Gastrocnemius medialis (tissue), 4 donors: ENCODE measurements around the gene GRID1. TPM values are rescaled to one million over a fixed set of nuclear protein-coding genes. Genes with fewer than 3 reads are reported as not detected.

Experiments
- ATAC-seq, 2 donors: fragments of 150-250 bp; one replicate each; pipeline ENCODE4 v1.9.1; 2016
- DNase-seq, 2 donors: peaks; one replicate each; pipeline ENCODE4 v3.0.0-alpha.2; 2019
- H3K27ac ChIP-seq, 4 donors: fragments of 200-600 bp; sonication (generic); 1 replicate in 1 of 4; 2 replicates in 3 of 4; pipeline ENCODE4 v1.5.1; 2016 to 2018; ENCODE audit warnings: mild to moderate bottlenecking in 2 of 4, moderate library complexity in 1 of 4
- H3K27me3 ChIP-seq, 3 donors: fragments of 200-600 bp; sonication (generic) in 2 of 3; 1 replicate in 1 of 3; 2 replicates in 2 of 3; pipeline versions ENCODE4 v1.5.1 to v1.6.0; 2016 to 2019; ENCODE audit warnings: mild to moderate bottlenecking in 1 of 3, moderate library complexity in 1 of 3
- H3K36me3 ChIP-seq, 2 donors: fragments of 200-600 bp; sonication (generic) in 1 of 2; one replicate each; pipeline ENCODE4 v1.5.1; 2017 to 2018
- H3K4me1 ChIP-seq, 2 donors: fragments of 200-600 bp; sonication (generic) in 1 of 2; one replicate each; pipeline ENCODE4 v1.5.1; 2016 to 2017; ENCODE audit warnings: mild to moderate bottlenecking in 2 of 2
- H3K4me3 ChIP-seq, 4 donors: fragments of 200-600 bp; sonication (generic) in 3 of 4; 1 replicate in 1 of 4; 2 replicates in 3 of 4; pipeline ENCODE4 v1.5.1; 2016 to 2019; ENCODE audit warnings: mild to moderate bottlenecking in 2 of 4
- H3K9me3 ChIP-seq, 3 donors: fragments of 200-600 bp; sonication (generic) in 2 of 3; 1 replicate in 1 of 3; 2 replicates in 2 of 3; pipeline ENCODE4 v1.5.1; 2016 to 2019
- POLR2A ChIP-seq, 2 donors: fragments of 450-650 bp; IDR thresholded peaks; one replicate each; pipeline ENCODE4 v1.6.1; 2017; ENCODE audit warnings: antibody characterized with exemption in 2 of 2, mild to moderate bottlenecking in 2 of 2, moderate library complexity in 2 of 2
- in situ Hi-C, 4 donors: fragments of 200-750 bp; cut with MboI; loops; one replicate each; pipeline versions ENCODE4 v1.15.0 to v1.8.0; 2017; ENCODE audit warnings: low sequenced_read_pairs in 4 of 4
- intact Hi-C: fragments of 100-400 bp; cut with DNase I; formaldehyde crosslinking; loops from one replicate; pipeline ENCODE4 v1.15.1; 2023; ENCODE audit warnings: low total_unique reads
- total RNA-seq, 4 donors: library from RNA; depleted of rRNA; stranded (reverse); fragments of >200 nt; gene quantifications; one replicate each; pipeline versions ENCODE4 v1.1.0 to v1.2.3, GENCODE V29; 2016
- TF ChIP-seq, protein P1 (sequence below), 5 experiments: fragments of 450-650 bp in 3 of 5; fragments of 200-600 bp in 2 of 5; sonication (generic) in 2 of 5; IDR thresholded peaks in 4 of 5; conservative IDR thresholded peaks in 1 of 5; 1 replicate in 4 of 5; 2 replicates in 1 of 5; pipeline ENCODE4 v1.5.1; 2016 to 2019; ENCODE audit warnings: antibody characterized with exemption in 5 of 5, mild to moderate bottlenecking in 3 of 5, moderate library complexity in 3 of 5

Gene GRID1
- total RNA-seq, 4 donors from 2014 or later, result 0.17 to 1.4 (median 0.79) TPM

DNA sequence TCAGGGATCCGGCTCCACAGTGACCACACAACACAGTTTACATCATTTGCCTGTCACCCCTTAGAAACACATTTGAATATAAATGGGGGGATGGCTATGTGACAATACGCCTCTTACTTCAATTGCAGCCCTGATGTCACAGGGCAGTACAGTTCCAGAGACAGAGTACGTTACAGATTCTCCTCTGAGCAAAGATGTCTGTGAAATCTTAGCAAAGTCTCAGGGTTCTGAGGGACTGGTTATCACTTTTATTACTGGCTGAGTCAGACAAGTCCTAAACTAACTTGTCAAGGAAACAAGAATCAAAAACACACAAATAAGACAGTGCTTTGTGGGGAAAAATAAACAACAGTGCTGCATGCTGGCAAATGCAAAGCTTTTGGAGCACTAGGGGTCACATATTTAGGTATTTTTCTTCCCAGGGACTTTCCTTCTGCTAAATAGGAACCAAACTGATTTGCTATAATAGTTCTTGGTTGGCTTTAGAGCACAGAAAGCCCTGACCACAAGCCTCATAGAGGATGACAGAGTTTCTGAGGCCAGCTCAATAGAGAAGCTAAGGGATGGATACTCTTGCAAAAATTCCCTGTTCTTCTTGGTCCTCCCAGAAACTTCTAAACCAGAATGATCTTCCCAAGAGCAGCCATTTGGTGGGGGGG is 501.6 kb downstream of the GRID1 start:
- intact Hi-C loops (no loop called here), in situ Hi-C loops (no loop called here)
- no peaks in the 10 kb centered on the region for H3K36me3 ChIP-seq
- no peaks in the 10 kb centered on the region for H3K27me3 ChIP-seq
- TF ChIP-seq POLR2A (IDR thresholded peaks at IDR 0.05), result no peak
- TF ChIP-seq, protein P1, sequence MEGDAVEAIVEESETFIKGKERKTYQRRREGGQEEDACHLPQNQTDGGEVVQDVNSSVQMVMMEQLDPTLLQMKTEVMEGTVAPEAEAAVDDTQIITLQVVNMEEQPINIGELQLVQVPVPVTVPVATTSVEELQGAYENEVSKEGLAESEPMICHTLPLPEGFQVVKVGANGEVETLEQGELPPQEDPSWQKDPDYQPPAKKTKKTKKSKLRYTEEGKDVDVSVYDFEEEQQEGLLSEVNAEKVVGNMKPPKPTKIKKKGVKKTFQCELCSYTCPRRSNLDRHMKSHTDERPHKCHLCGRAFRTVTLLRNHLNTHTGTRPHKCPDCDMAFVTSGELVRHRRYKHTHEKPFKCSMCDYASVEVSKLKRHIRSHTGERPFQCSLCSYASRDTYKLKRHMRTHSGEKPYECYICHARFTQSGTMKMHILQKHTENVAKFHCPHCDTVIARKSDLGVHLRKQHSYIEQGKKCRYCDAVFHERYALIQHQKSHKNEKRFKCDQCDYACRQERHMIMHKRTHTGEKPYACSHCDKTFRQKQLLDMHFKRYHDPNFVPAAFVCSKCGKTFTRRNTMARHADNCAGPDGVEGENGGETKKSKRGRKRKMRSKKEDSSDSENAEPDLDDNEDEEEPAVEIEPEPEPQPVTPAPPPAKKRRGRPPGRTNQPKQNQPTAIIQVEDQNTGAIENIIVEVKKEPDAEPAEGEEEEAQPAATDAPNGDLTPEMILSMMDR (IDR thresholded peaks at IDR 0.05 in 4 of 5, conservative IDR thresholded peaks at IDR 0.05 in 1 of 5), result no peak
- DNase-seq (no peak), ATAC-seq (no peak)
- H3K27ac ChIP-seq, result no peak overlapping the region
- no peaks in the 10 kb centered on the region for H3K9me3 ChIP-seq
- peaks cover 0 to 4% of the 10 kb centered on the region in 2 donors for H3K4me1 ChIP-seq
- H3K4me3 ChIP-seq, result no peak overlapping the region

DNA sequence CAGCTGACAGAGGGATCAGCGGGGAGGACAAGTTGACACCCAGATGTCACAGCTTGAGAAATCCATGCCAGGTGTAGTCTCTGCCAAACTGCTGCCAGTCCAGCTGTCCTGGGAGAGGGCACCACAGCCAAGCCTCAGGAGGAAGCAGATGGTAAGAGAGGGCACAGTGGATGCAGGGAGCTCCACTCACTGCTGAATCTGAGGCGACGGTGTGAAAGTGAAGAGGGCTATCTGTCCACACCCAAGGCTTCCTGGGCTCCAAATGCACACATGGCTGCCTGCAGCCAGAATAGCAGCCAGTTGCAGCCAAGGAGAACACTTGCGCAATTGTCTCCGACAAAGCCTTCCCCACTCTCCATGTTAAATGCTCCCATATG is 502.4 kb downstream of the GRID1 start:
- DNase-seq (peak; percentile 48 to 56), ATAC-seq (peak; percentile 89 to 94)
- intact Hi-C loops (no loop called here), in situ Hi-C loops (no loop called here)
- Histone ChIP-seq H3K36me3 (no peaks in the 10 kb centered on the region), H3K9me3 (no peaks in the 10 kb centered on the region), H3K4me3 (no peak overlapping the region), H3K4me1 (peaks cover 0 to 4% of the 10 kb centered on the region in 2 donors), H3K27me3 (no peaks in the 10 kb centered on the region), H3K27ac (peak overlapping the region in 2 of 4 donors; percentile 15 to 43)
- no peak for TF ChIP-seq POLR2A (IDR thresholded peaks at IDR 0.05)
- TF ChIP-seq, protein P1 (IDR thresholded peaks at IDR 0.05 in 4 of 5, conservative IDR thresholded peaks at IDR 0.05 in 1 of 5), result no peak

DNA sequence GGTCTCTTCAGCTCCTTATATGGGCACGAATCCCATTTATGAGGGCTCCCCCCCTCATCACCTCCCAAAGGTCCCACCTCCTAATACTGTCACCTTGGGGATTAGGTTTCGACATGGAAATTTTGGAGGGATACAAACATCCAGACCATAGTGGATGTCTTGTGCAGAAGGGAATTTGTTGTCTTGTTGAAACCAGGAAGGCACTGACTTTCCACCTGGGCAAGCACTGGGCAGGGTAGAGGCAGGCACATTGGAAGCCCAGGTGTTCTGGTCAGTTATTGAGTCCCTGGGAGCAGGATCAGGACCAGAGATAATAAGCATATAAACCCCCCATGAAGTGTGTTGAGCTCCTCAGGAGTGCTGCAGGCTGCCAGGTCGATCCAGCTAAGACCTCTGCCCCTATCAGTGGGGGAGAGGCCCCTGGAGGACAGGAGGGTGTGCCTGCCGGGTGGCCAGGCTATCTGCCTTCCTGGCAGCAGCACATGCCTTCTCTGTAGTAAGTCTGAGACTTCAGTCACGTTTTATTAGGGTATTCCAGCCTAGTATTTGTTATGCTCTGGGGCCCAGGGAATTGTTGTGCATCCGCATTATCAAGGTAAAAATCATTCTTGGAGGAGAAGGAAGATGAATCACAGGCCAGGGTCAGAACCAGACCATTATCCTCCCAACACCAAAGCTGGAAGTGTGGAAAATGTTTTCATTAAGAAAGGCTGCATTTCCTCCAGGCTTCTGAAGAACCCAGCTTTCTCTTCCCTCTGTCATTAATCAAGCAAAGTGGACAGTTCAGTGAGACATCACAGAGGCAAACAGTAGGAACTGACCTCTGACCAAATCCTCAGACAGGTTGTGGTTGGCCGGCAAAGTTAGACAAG is 503.1 kb downstream of the GRID1 start:
- in situ Hi-C loops (no loop called here), intact Hi-C loops (no loop called here)
- no peak for ATAC-seq
- H3K36me3 ChIP-seq, result no peaks in the 10 kb centered on the region
- no peak overlapping the region for H3K4me3 ChIP-seq
- H3K9me3 ChIP-seq, result no peaks in the 10 kb centered on the region
- peak overlapping the region in 2 of 4 donors; percentile 15 to 43 for H3K27ac ChIP-seq
- peaks cover 0 to 4% of the 10 kb centered on the region in 2 donors for H3K4me1 ChIP-seq
- no peaks in the 10 kb centered on the region for H3K27me3 ChIP-seq
- no peak for TF ChIP-seq POLR2A (IDR thresholded peaks at IDR 0.05)
- TF ChIP-seq, protein P1 (IDR thresholded peaks at IDR 0.05 in 4 of 5, conservative IDR thresholded peaks at IDR 0.05 in 1 of 5), result no peak
- no peak for DNase-seq

DNA sequence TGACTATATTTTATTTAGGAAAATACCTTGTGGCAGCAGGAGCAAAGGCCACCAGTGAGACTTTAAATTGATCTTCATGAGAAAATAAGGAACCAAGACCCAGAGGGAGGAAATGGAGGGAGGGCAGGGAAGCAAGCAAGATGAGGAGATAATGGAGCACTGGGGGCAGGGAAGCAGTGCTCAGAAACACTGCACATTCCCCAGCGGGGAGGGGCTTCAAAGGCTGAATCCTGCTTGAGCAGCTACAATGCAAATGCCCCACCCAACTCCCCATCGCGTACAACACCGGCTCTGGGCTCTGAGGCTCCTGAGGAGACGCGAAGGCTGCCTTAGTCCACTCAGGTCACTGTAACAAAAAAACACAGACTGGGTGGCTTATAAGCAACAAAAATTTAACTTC is 503.8 kb downstream of the GRID1 start:
- ATAC-seq, result no peak
- Histone ChIP-seq H3K4me3 (no peak overlapping the region), H3K27me3 (no peaks in the 10 kb centered on the region), H3K4me1 (peaks cover 0 to 4% of the 10 kb centered on the region in 2 donors), H3K36me3 (no peaks in the 10 kb centered on the region), H3K27ac (no peak overlapping the region), H3K9me3 (no peaks in the 10 kb centered on the region)
- no peak for DNase-seq
- in situ Hi-C loops (no loop called here), intact Hi-C loops (no loop called here)
- TF ChIP-seq, protein P1 (IDR thresholded peaks at IDR 0.05 in 4 of 5, conservative IDR thresholded peaks at IDR 0.05 in 1 of 5), result no peak
- TF ChIP-seq POLR2A (IDR thresholded peaks at IDR 0.05), result no peak
